ENCODE measurements around the gene ANTXR2.

GRCh38 chr4:80081566-80081965, 8.5 kb upstream of the ANTXR2 start:
- TF ChIP-seq CTCF (IDR thresholded peaks at IDR 0.05), result no peak
- no peak for TF ChIP-seq POLR2AphosphoS5 (IDR thresholded peaks at IDR 0.05)
- TF ChIP-seq POLR2A (IDR thresholded peaks at IDR 0.05; ENCODE audit: low read depth), result no peak

All from esophagus muscularis mucosa (tissue), 3 donors.